ENCODE measurements around the gene CNTNAP5. TPM values are rescaled to one million over a fixed set of nuclear protein-coding genes. Genes with fewer than 3 reads are reported as not detected.
A peak's percentile ranks its signal among the peaks of the same experiment; 100 is the strongest.

The CNTNAP5 gene
- total RNA-seq, 1 donor from 2014 or later, result 0.56 TPM

GRCh38 chr2:124533226-124533954 is 508.3 kb downstream of the CNTNAP5 start:
- Mint-ChIP-seq H3K9me3 (no peaks in the 10 kb centered on the region), H3K4me1 (no peaks in the 10 kb centered on the region), H3K27ac (ENCODE audit: unreplicated experiment) (no peak overlapping the region), H3K27me3 (ENCODE audit: low read depth) (peaks cover 1% of the 10 kb centered on the region), H3K36me3 (ENCODE audit: low read depth) (no peaks in the 10 kb centered on the region), H3K4me3 (no peak overlapping the region)
- no peak for DNase-seq (ENCODE audit: low read depth, low spot score)
- no peak for TF ChIP-seq CTCF (conservative IDR thresholded peaks at IDR 0.05)

GRCh38 chr2:124534028-124534427 is 508.9 kb downstream of the CNTNAP5 start:
- no peaks in the 10 kb centered on the region for H3K36me3 Mint-ChIP-seq (ENCODE audit: low read depth)
- no peak overlapping the region for H3K27ac Mint-ChIP-seq (ENCODE audit: unreplicated experiment)
- H3K4me1 Mint-ChIP-seq, result no peaks in the 10 kb centered on the region
- no peak for DNase-seq (ENCODE audit: low read depth, low spot score)
- TF ChIP-seq CTCF (conservative IDR thresholded peaks at IDR 0.05), result no peak
- H3K4me3 Mint-ChIP-seq, result no peak overlapping the region
- peaks cover 2% of the 10 kb centered on the region for H3K27me3 Mint-ChIP-seq (ENCODE audit: low read depth)
- no peaks in the 10 kb centered on the region for H3K9me3 Mint-ChIP-seq

- no peak for DNase-seq (ENCODE audit: low read depth, low spot score)
- no peak overlapping the region for H3K27ac Mint-ChIP-seq (ENCODE audit: unreplicated experiment)
- H3K27me3 Mint-ChIP-seq (ENCODE audit: low read depth), result peaks cover 2% of the 10 kb centered on the region
- H3K36me3 Mint-ChIP-seq (ENCODE audit: low read depth), result no peaks in the 10 kb centered on the region
- no peaks in the 10 kb centered on the region for H3K9me3 Mint-ChIP-seq
- no peaks in the 10 kb centered on the region for H3K4me1 Mint-ChIP-seq
- TF ChIP-seq CTCF (conservative IDR thresholded peaks at IDR 0.05), result no peak
- H3K4me3 Mint-ChIP-seq, result no peak overlapping the region
These were observed 510.7 kb downstream of the CNTNAP5 start for GRCh38 chr2:124535816-124536215.

- H3K27me3 Mint-ChIP-seq (ENCODE audit: low read depth), result peaks cover 2% of the 10 kb centered on the region
- no peak for TF ChIP-seq CTCF (conservative IDR thresholded peaks at IDR 0.05)
- H3K4me1 Mint-ChIP-seq, result no peaks in the 10 kb centered on the region
These were observed 511.5 kb downstream of the CNTNAP5 start for GRCh38 chr2:124536591-124536990.

GRCh38 chr2:124538549-124538948 is 513.5 kb downstream of the CNTNAP5 start:
- Mint-ChIP-seq H3K4me3 (no peak overlapping the region), H3K27me3 (ENCODE audit: low read depth) (peaks cover 2% of the 10 kb centered on the region), H3K9me3 (no peaks in the 10 kb centered on the region), H3K36me3 (ENCODE audit: low read depth) (no peaks in the 10 kb centered on the region), H3K27ac (ENCODE audit: unreplicated experiment) (peak overlapping the region; percentile 24), H3K4me1 (no peaks in the 10 kb centered on the region)
- no peak for TF ChIP-seq CTCF (conservative IDR thresholded peaks at IDR 0.05)
- no peak for DNase-seq (ENCODE audit: low read depth, low spot score)

More at GRCh38 chr2:124536591-124536990, 511.5 kb downstream of the CNTNAP5 start:
- DNase-seq (ENCODE audit: low read depth, low spot score), result no peak
- Mint-ChIP-seq H3K9me3 (no peaks in the 10 kb centered on the region), H3K36me3 (ENCODE audit: low read depth) (no peaks in the 10 kb centered on the region), H3K27ac (ENCODE audit: unreplicated experiment) (no peak overlapping the region), H3K4me3 (no peak overlapping the region)
